Inflammatory macrophage treated with lipopolysaccharide for 1 hour (primary cell): Measurements from ENCODE around the gene RAD51D.
"Not testable (repeated sequence)": the region's sequence is repeated elsewhere in the genome, so short reads cannot be mapped to it uniquely, and the experiment has no call there.

Experiments
- DNase-seq, 2 donors: peaks; one replicate each; pipeline ENCODE4 v3.0.0-alpha.2; 2020 to 2022

The RAD51D gene

DNA sequence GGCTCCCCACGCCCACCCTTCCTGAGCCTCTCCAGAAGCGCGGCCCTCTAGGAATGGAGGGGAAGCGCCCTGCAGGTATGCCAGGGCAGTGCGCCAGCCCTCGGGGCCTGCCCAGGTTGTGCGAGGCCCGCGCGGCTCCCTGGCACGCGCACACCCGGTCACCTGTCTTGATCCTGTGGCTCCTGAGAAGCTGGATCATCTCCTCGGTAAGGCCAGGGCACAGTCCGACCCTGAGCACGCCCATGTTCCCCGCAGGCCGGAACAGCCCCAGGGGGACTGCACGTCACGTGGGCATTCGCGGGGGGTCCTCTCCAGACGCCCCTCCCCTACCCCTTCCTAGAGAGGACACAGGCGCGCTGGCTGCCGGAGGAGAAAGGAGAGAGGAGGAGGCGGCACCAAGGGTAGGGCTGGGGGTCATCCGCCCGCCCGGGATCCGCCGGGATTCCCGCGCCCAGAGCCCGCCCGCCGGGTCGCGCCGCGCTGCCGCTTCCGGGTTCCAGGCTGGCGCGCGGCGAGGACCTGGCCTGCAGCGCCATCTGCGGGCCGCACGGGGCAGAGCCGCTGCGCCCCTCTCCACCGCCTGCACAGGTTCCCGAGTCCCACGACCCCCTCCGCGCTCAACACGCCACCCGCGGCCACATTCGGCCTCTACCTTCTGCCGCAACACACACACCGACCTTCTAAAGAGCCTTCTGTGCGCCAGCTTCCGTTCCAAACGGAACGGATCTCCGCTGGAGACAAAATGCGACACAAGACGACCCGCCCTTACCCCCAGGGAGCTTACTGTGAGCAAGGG, at the start of gene RAD51D:
Gene RAD51D (minus strand): TSS at position 491 of the 796 bp plus-strand sequence. CDS start 247 bp downstream, at position 244.
- DNase-seq, result peak; percentile 48 to 78

DNA sequence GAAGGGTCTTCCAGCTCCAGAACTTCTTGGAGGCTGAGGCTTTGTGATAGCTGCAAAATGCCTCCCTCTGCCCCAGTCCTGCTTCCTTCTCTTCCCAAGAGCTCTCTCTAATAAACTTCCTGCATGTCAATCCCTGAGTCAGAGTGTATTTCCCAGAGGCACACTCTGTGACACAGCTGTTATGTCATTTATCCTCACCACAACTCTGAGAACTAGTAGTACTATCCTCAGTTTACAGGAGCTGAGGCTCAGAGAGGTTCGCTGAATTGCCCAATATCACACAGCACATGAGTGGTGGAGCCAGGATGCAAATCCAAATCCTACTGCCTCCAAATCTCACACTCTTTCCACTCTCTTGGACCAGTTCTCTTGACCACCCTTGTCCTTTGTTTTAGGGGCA, 48.0 kb upstream of the RAD51D start:
- DNase-seq, result no peak

DNA sequence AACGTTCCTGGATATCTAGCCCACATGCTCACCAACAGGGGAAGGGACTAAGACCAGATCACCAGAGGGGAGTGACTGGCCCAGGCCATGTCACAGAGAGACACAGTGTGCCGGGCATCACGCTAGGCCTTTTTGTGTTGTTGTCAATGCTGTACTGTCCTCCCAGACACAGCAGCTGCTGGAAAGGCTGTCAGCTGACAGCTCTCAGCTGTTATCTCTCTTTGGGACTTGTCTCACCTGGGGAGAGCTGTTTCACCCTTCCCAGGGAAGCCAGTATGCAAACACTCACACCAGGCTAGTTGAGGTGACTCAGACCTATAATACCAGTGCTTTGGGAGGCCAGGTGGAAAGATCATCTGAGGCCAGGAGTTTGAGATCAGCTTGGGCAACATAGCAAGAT, 47.4 kb upstream of the RAD51D start:
- no peak for DNase-seq

DNA sequence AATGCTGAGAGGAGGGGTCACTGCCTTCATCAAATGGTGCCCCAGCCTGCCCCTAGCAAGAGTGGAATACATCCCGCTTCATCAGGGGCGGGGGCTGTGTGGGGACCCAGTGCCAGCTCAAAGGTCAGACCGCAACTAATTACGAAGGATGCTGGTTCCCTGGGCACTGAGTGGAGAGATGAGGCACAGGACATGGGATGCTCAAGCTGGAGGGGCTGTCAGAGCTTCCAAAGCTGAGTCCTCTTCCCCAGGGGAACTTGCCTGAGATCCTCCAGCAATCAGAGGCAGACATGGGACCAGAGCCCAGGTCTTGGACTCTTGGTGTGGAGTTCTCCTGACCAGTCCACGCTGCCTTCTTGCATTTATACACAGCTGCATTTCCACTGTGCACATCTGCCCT, 46.9 kb upstream of the RAD51D start:
- no peak for DNase-seq

DNA sequence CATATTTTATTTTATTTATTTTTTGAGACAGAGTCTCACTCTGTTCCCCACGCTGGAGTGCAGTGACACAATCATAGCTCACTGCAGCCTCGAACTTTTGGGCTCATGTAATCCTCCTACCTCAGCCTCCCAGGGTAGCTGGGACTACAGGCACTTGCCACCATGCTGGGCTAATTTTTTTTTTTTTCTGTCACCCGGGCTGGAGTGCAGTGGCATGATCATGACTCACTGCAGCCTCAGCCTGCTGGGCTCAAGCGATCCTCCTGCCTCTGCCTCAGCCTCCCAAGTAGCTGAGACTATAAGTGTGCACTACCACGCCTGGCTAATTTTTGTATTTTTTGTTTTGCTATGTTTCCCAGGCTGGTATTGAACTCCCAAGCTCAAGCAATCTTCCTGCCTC, 45.1 kb upstream of the RAD51D start:
- DNase-seq, result no peak

DNA sequence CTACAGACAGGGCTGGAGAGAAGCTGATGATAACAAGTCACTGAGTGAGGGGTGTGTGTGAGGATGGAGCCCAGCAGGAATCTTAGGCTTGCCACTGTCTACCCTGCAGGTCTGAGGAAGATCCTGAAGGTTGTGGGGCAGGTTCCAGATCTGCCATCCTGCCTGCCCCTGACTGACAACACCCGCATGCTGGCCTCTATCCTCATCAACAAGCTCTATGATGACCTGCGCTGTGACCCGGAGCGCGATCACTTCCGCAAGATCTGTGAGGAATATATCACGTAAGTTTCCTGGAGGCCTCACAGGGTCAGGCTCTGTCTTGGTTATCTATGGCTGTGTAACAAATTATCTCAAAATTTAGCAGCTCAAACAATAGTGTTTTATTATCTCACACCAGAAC, 44.2 kb upstream of the RAD51D start:
- no peak for DNase-seq

DNA sequence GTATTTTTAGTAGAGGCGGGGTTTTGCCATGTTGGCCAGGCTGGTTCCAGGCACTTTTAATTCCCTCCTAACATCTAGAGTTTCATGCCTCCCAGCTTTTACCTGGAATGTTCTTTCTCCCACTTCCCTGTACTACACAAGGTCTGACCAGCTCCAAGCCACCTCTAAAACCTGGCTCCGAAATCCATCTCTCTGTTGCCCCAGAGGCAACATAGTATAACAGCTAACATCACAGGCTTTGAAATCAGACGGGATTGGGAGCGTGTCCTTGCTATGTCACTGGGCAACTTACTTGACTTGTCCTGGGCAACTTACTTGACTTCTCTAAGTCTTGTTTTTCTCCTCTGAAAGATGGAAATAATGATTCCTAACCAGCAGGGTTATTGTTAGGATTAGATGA, 43.1 kb upstream of the RAD51D start:
- DNase-seq, result no peak

DNA sequence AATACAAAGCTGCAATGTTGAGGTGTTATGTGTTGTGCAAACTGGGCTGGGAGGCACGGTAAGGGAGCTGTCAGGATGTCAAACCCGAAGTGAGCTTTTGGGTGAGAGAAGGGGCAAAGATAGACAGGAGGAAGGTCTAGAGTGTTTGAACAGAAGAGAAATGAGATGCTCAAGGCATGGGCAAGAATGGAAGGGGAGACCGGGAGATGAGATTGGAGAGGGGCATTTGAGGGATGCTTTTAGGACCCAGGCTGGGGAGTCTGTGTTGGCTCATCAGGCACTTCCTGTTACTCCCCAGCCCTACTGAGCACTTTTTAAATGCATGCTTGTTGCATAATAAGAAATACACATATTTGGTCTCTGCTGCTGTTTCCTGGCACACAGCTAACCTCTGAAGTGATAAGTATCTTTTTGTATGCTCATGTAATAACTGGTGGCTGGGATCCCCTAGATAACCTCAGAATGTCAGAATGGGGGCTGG, 41.7 kb upstream of the RAD51D start:
- DNase-seq, result no peak

DNA sequence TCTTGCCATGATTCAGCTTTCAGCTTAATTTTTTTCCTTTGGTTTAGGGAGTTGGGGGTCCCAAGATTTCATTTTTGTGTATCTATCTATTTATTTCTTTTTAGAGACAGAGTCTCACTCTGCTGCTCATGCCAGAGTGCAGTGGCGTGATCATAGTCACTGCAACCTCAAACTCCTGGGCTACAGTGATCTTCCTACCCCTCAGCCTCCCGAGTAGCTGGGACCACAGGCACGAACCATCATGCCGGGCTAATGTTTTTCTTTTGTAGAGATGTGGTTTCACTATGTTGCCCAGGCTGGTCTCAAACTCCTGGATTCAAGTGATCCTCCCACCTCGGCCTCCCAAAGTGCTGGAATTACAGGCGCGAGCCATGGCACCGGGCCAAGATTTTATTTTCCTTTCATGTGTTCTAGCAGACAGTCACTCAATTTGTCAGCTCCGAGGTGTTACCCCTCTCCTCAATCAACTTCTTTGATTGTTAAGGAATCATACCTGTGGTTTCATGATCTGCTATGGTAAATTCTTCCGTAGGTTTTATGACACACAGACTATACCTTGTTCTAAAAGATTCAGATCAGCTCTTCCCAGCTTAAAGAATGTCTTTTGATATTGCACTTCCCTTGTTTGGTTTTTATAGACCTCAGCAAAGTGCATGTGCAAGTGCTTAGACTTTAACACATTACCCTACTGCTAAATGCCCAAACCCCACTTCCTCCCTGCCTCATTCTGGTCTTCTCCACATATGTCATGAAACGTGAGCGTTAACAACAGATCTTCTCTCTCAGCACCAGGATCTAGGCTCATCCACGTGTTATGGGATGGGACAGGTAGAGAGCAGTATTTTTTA, 40.9 kb upstream of the RAD51D start:
- no peak for DNase-seq

DNA sequence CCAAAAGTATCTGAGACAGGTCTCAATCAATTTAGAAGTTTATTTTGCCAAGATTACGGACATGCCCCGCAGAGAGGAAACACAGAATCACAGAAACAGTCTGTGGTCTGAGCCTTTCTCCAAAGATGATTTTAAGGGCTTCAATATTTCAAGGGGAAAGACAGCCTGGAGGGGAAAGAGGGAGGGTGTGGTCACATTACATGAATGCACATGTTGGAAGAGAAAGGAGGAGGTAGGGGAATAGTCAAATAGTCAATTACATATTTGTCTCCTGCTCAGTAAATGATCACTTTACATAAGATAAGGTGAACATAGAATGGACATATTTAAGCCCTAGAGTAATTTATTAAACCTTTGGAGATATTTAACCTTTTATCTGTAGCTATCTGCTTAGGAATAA, 40.3 kb upstream of the RAD51D start:
- no peak for DNase-seq

DNA sequence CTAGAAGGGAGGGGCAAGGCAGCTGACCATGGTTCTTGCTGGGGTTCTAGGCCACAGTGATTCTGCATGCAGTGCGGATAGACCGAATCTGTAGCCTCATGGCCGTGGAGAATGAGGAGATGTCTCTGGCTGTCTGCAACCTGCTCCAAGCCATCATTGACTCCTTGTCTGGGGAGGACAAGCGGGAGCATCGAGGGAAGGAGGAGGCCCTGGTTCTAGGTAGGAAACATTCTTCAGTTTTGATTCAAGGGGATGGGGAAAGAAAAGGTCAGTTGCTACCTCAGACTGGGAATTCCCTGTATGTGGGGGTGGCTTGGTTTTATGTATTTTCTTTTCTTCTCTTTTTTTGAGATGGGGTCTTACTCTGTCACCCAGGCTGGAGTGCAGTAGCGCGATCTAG, 35.6 kb upstream of the RAD51D start:
- DNase-seq, result no peak

DNA sequence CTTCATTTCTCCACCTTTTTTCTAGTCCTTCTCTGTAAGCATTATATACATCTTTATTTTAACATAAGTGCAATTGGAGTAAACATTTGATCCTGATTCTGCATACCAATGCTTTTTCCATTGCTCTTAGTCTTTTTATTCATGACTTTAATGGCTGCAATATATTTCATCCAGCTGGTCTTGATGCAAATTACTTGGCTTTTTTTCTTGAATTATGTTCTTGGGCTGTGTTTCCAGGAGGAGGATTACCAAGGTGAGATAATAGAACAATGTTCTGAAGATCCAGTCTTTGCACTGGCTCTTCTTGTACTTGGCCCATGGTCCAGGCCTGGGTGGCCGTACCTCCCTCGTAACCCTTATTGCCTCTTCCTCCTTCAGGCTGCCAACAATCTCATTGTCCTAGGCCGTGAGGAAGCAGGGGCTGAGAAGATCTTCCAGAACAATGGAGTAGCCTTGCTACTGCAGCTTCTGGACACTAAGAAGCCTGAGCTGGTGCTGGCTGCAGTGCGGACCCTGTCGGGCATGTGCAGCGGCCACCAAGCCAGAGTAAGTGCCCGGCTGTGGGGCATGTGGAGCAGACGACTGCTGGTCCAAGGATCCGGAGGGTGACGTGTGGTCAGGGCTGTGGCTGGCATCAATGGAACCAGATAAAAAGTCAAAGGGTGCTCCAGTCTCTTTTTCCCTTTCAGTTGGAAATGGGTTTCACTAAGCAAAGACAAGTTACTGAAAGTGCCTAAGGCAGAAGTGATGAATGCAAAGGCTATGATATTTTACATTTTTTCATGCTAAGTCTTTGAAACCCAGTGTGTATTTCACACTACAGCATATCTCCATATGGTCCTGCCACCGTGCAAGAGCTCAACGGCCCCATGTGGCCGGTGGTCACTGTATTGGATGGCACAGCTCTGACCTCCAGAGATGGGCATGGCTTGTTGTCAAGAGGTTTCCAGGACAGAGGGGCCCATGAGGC, 34.8 kb upstream of the RAD51D start:
- no peak for DNase-seq

DNA sequence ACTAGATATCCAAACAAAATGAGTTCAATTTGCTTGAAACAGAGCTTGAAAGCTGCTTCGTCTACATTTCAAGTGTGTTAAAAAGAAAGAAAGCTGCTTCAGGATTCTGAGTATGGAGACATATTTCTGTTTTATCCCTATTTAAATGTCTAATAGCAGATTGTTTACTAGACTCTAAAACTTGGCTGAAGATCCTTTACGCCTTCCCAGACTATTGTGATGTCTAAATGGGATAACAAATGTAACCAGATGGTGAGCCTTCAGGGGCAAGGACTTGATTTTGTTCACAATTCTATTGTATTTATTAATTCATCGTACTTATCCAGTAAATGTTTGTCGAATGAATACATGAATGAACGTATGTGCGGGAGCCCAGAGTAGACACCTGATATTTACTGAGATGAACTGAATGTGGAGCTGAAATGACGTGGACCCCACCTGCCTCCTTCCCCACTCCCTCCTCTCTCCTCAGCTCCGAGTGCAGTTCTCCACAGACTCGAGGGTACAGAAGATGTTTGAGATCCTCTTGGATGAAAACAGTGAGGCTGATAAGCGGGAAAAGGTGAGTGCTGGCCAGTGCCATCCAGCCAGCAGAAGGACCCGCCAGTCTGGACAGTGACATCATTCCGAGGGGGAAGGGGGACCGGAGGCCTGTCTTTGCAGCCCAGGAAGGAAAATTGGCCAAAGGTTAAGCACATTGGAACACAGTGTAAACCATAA, 32.9 kb upstream of the RAD51D start:
- DNase-seq, result no peak

DNA sequence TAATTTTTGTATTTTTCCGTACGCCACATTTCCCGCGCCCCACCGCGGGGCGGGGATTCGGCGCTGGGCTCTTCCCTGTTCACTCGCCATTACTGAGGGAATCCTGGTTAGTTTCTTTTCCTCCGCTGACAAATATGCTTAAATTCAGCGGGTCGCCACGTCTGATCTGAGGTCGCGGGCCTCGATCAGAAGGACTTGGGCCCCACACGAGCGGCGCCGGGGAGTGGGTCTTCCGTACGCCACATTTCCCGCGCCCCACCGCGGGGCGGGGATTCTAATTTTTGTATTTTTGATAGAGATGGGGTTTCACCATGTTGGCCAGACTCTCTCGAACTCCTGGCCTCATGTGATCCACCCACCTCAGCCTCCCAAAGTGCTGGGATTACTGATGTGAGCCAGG, 31.4 kb upstream of the RAD51D start:
- DNase-seq, result not testable (repeated sequence)

DNA sequence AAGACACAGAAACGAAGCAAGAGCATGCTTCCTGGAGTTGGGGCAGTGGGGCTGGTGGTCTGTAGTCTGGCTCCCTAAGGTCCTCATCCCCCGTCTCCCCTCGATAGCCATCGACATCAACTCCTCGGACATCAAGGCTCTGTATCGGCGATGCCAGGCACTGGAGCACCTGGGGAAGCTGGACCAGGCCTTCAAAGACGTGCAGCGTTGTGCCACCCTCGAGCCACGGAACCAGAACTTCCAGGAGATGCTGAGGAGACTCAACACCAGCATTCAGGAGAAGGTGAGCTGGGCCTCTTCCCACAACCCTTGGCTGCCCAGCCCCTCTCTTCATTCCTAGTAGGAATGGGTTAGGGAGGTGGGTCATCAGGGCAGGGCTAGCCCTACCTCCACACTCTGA, 30.3 kb upstream of the RAD51D start:
- no peak for DNase-seq

DNA sequence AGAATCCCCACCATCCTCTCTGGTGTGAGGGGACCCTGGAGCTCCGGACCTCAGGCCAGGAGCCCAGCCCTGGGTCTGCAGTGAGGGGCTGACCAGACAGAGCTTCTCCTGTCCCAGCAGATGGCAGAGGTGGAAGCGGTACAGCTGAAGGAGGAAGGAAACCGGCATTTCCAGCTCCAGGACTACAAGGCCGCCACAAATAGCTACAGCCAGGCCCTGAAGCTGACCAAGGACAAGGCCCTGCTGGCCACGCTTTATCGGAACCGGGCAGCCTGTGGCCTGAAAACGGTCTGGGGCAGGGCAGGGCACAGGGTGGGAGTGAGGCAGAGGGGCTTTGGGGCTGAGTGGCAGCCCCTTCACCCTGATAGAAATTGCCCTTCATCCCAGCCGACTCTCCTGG, 28.5 kb upstream of the RAD51D start:
- DNase-seq, result no peak

DNA sequence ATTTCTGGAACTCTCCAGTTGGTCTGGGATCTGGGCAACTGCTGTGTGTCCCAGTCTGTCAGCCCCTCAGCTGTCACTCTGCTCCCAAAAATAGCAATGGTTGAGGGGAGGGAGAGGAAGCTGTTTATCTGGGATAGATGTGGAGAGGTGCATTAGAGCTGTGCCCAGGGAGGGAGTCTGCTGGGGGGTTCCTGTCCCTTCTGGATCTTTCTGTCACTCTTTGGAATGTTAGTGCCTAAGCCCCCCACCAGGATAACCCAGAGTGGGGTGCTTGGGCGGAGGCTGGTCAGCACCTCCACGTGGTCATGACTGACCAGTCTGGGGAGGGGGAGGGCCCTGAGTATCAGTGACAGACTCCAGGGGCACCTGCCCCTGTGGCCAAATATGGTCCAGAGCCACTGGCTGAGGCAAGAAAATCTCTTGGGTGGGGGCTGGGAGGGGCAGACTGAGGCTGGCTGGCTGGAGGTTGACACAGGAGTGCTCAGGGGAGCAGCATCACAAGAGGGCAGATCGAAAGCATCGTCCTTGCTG, 27.8 kb upstream of the RAD51D start, which contains the start of gene UNC45B:
Gene UNC45B (plus strand): TSS at position 443 of the 531 bp plus-strand sequence. CDS start 447 bp downstream, outside the sequence.
- DNase-seq, result no peak

DNA sequence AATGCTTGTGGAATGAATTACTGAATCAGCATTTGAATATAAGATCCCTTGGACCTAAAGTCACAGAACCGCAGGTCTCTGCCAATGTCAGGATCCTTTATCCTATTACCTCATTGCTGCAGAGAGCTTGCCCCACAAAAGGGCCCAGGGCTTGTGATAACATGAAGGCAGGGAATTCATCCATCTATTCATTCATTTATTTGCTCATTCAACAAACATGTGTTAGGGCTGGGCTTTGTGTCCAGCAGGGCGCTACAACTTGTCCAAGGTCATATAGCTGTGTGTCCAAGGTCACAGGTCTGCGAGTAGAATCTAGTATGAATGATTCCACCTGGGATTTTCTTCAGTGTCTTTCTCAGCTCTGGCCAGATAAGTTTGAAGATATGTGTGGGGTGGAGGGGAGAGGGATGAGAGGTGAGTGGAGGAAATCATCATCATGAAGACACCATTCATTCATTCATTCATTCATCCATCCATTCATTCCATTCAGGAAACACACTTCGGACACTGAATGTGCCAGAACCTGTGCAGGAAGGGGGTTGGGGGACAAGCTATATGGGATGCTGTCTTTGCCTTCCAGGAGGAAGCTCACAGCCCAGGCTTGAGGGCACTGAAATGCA, 26.7 kb upstream of the RAD51D start:
- DNase-seq, result no peak

DNA sequence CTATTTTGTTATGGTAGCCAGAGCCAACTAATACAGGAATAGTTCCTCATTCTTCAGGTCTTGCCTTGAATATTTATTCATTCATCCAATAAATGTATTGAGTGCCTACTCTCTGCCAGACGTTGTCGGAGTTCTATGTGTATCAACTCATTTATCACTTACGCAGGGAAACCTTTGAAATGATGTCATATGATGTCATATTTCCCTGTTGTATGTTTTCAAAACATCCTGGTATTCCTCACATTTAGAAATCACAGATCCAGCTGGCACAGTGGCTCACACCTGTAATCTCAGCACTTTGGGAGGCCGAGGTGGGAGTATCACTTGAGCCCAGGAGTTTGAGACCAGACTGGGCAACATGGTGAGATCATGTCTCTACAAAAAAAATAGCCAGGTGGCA, 25.2 kb upstream of the RAD51D start:
- DNase-seq, result no peak

DNA sequence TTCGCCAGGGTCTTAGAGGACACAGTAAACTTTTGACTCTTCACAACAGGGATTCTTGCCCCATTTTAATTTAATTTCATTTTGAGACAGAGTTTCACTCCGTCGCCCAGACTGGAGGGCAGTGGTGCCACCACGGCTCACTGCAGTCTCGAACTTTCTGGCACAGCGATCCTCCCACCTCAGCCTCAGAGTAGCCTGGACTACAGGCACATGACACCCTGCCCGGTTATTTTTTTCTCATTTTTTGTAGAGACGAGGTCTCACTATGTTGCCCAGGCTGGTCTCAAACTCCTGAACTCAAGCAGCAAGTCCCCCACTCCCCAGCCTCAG, 22.8 kb upstream of the RAD51D start:
- no peak for DNase-seq
